ENCODE measurements around the gene SORL1.

The SORL1 gene

DNA sequence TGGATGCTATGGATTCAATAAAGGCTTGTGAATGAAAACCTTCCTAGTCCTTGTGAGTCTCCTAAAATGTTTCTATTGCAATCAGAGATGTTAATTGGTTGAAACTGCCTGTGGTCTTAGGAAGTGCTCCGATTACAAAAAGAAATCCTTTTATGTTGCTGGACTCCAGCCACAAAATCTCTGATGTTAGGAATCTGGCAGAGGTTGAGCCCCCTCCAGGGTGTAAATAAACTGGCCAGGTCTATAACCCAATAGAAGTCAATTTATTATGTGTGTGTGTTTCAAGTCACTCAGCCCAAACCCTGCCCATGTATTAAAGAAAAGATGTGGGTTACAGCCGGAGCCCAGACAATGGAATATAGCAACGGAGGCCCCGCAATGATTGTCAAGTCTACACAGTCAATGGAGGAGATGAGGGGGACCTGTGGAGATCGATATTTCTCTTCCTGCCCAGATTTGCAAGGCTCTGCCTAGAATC is 218.7 kb downstream of the SORL1 start:
- no peaks in the 10 kb centered on the region for H3K36me3 ChIP-seq (ENCODE audit: control insufficient read depth, insufficient read depth, low read length)
- no peaks in the 10 kb centered on the region for H3K4me1 ChIP-seq (ENCODE audit: control insufficient read depth, insufficient read depth, low read length)
- no peaks in the 10 kb centered on the region for H3K9me3 ChIP-seq (ENCODE audit: control insufficient read depth, insufficient read depth, low read length)
- H3K9ac ChIP-seq (ENCODE audit: low read depth, low read length): no peak overlapping the region
- no peak overlapping the region for H3K4me3 ChIP-seq (ENCODE audit: low read depth, low read length)
- H3K27me3 ChIP-seq (ENCODE audit: control insufficient read depth, insufficient read depth, low read length): peaks cover 2% of the 10 kb centered on the region

DNA sequence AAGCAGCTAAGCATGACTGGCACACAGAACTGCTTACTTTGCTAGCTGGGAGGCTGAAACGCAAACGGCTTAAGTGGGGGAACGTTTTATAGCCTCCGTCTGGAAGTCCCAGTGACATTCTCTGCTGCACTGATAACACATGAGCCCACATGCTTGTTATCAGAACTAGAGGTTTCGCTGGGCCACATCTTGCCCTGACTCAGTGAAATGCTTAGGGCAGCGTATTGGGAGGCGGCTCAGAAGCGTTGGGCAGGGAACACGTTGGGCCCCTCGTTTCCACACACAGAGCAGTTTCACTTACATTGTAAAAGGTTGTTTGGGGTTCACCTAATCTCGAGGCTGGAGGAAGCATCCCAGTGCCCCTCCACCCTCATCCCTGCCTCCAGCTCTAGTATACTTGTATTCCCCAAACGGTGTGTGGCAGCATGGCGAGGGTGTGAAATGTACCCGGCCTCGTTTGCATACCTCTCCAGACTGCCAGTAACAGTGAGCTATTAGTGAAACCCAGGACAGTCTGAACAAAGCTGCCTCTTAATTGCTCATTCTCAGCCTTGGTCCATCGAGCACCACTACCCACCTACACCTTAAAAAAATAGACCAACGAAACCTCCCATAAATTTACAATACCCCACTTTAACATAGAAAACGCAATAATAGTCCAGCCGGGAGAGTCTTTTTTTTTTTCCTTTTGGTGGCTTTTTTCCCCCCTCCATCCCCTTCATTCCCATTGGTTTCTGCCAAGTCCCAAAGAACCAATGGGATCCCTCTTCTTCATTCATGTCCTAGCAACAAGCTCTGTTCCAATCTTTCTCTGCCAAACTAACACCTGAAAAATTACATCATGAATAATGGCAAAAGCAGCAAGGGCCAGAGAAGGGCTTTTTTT is 219.4 kb downstream of the SORL1 start:
- Histone ChIP-seq H3K36me3 (ENCODE audit: control insufficient read depth, insufficient read depth, low read length) (no peaks in the 10 kb centered on the region), H3K4me1 (ENCODE audit: control insufficient read depth, insufficient read depth, low read length) (no peaks in the 10 kb centered on the region), H3K27me3 (ENCODE audit: control insufficient read depth, insufficient read depth, low read length) (peaks cover 2% of the 10 kb centered on the region), H3K4me3 (ENCODE audit: low read depth, low read length) (no peak overlapping the region), H3K9ac (ENCODE audit: low read depth, low read length) (no peak overlapping the region), H3K9me3 (ENCODE audit: control insufficient read depth, insufficient read depth, low read length) (no peaks in the 10 kb centered on the region)

DNA sequence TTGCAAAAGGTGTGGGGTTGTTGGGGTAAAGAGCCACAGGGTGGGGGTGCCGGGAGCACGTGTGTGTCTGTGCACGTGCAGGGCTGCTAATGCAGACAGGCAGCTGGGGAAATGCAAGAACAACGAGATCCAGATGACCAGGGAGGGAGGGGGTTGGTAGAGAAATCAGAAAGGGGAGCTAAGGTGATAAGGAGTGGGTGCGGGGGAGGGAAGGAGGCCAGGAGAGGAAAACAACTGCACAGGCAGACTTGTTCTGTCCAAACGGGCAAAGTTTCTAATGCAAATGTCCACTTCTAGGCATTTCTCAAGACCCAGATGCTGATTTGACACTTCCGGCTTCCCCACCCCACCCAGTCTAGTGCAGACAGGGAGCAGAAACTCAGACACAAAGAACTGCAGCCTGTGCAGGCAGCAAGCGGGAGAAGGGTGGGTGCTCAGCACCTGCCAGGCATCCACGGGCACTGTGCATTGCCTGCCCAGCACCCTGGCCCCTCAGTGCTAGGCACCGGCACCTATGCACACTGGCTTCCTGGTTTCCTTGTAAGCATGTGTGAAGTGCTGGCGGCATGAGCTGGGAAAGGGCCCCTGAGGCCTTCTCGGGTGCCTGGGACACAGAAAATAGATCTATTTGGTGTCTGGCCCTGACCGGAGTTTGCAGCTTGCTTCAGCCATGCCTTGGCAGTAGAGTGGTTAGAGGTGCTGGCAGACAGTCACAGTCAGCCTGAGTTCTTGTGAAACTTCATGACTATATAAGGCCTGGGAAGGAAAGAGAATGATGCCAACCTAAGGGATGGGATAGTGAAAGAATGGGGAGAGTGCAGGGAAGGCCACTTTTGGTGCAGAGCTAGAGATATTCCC is 220.7 kb downstream of the SORL1 start:
- H3K27me3 ChIP-seq (ENCODE audit: control insufficient read depth, insufficient read depth, low read length): peaks cover 2% of the 10 kb centered on the region
- H3K4me3 ChIP-seq (ENCODE audit: low read depth, low read length): no peak overlapping the region
- no peaks in the 10 kb centered on the region for H3K9me3 ChIP-seq (ENCODE audit: control insufficient read depth, insufficient read depth, low read length)
- no peaks in the 10 kb centered on the region for H3K36me3 ChIP-seq (ENCODE audit: control insufficient read depth, insufficient read depth, low read length)
- H3K9ac ChIP-seq (ENCODE audit: low read depth, low read length): no peak overlapping the region
- H3K4me1 ChIP-seq (ENCODE audit: control insufficient read depth, insufficient read depth, low read length): no peaks in the 10 kb centered on the region

DNA sequence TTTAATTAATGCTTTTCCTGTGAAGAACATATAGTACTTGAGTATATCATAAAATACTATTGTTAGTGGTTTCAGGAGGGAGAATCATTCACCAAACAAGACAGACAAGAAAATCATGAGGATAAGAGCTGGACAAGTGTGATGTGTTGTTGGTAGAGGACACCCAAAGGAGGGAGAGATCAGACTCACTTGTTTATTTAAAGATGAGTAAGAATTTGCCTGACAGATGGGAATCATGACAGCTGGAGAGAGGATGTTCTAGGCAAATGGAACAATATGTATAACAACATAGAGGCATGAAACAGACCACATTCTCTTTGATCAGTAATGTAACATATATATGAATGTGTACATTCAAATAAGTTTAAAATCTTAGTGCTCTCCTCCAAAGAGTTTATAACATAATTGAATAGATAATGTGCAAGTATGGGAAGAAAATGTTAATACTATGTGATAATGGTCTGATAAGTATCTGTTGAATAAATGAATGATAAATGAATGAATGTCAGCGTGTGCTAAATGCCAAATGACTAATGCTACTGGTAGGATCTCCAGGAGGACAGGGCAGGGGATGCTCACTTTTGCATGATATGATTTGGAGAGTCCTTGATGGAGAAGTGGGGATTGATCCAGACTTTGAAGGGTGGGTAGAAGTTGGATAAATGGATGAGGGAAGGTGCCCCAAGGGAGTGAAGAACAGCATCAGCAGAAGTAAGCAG is 229.6 kb downstream of the SORL1 start:
- no peaks in the 10 kb centered on the region for H3K9me3 ChIP-seq (ENCODE audit: control insufficient read depth, insufficient read depth, low read length)
- H3K27me3 ChIP-seq (ENCODE audit: control insufficient read depth, insufficient read depth, low read length): no peaks in the 10 kb centered on the region
- H3K4me3 ChIP-seq (ENCODE audit: low read depth, low read length): no peak overlapping the region
- no peaks in the 10 kb centered on the region for H3K4me1 ChIP-seq (ENCODE audit: control insufficient read depth, insufficient read depth, low read length)
- no peaks in the 10 kb centered on the region for H3K36me3 ChIP-seq (ENCODE audit: control insufficient read depth, insufficient read depth, low read length)
- no peak overlapping the region for H3K9ac ChIP-seq (ENCODE audit: low read depth, low read length)
